ENCODE measurements around the gene GDF10.

The GDF10 gene

GRCh38 chr10:47288916-47289495 lies 11.0 kb upstream of the GDF10 start:
- TF ChIP-seq, protein P1, sequence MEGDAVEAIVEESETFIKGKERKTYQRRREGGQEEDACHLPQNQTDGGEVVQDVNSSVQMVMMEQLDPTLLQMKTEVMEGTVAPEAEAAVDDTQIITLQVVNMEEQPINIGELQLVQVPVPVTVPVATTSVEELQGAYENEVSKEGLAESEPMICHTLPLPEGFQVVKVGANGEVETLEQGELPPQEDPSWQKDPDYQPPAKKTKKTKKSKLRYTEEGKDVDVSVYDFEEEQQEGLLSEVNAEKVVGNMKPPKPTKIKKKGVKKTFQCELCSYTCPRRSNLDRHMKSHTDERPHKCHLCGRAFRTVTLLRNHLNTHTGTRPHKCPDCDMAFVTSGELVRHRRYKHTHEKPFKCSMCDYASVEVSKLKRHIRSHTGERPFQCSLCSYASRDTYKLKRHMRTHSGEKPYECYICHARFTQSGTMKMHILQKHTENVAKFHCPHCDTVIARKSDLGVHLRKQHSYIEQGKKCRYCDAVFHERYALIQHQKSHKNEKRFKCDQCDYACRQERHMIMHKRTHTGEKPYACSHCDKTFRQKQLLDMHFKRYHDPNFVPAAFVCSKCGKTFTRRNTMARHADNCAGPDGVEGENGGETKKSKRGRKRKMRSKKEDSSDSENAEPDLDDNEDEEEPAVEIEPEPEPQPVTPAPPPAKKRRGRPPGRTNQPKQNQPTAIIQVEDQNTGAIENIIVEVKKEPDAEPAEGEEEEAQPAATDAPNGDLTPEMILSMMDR (IDR thresholded peaks at IDR 0.05; ENCODE audit: low read depth, low read length, missing control alignments), result no peak
- no peak overlapping the region for H3K4me3 ChIP-seq (ENCODE audit: low read depth, low read length)
- no peak for DNase-seq (ENCODE audit: low read depth)

DNA sequence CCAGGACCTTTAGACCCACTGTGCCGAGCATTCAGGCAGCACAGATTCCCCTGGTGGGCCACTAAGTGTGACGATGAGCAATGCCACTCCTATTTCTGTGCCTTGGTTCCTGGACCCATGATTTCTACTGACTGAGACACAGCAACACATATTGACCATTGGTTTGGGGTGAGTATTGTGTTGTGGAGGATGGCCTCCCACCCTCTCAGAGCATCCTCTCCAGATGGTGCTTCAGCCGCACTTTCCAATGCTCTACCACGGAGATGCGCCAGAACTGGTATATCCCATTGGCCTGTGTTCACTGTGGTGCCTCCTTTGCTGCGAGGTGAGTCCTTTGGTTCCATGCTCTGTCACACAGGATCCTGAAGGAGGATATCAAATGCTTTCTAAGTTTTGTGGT lies 10.1 kb upstream of the GDF10 start:
- TF ChIP-seq, protein P1 (IDR thresholded peaks at IDR 0.05; ENCODE audit: low read depth, low read length, missing control alignments), result no peak
- no peak for DNase-seq (ENCODE audit: low read depth)
- H3K4me3 ChIP-seq (ENCODE audit: low read depth, low read length), result no peak overlapping the region

GRCh38 chr10:47290338-47290737 lies 9.7 kb upstream of the GDF10 start:
- no peak for DNase-seq (ENCODE audit: low read depth)
- H3K4me3 ChIP-seq (ENCODE audit: low read depth, low read length), result no peak overlapping the region
- TF ChIP-seq, protein P1 (IDR thresholded peaks at IDR 0.05; ENCODE audit: low read depth, low read length, missing control alignments), result no peak

GRCh38 chr10:47291682-47292081 lies 8.3 kb upstream of the GDF10 start:
- DNase-seq (ENCODE audit: low read depth), result no peak
- TF ChIP-seq, protein P1 (IDR thresholded peaks at IDR 0.05; ENCODE audit: low read depth, low read length, missing control alignments), result no peak

DNA sequence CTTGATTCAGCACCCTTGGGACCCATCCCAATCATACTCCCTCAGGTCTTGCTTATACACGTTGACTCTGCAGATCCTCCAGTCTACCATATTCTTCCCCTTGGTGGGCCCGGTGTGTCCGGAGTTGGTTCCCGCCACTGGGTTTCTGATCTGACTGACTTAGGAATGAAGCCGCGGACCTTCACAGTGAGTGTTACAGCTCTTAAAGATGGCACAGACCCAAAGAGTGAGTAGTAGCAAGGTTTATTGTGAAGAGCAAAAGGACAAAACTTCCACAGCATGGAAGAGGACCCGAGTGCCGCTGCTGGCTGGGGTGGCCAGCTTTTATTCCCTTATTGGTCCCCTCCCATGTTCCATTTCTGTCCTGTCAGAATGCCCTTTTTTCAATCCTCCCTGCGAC lies 5.9 kb upstream of the GDF10 start:
- TF ChIP-seq, protein P1 (IDR thresholded peaks at IDR 0.05; ENCODE audit: low read depth, low read length, missing control alignments), result no peak
- H3K4me3 ChIP-seq (ENCODE audit: low read depth, low read length), result no peak overlapping the region
- no peak for DNase-seq (ENCODE audit: low read depth)

More at GRCh38 chr10:47291682-47292081, 8.3 kb upstream of the GDF10 start:
- no peak overlapping the region for H3K4me3 ChIP-seq (ENCODE audit: low read depth, low read length)

- H3K4me3 ChIP-seq (ENCODE audit: low read depth, low read length), result no peak overlapping the region
- no peak for DNase-seq (ENCODE audit: low read depth)
- TF ChIP-seq, protein P1 (IDR thresholded peaks at IDR 0.05; ENCODE audit: low read depth, low read length, missing control alignments), result no peak
These were observed 5.5 kb upstream of the GDF10 start for GRCh38 chr10:47294501-47294900.

- TF ChIP-seq, protein P1 (IDR thresholded peaks at IDR 0.05; ENCODE audit: low read depth, low read length, missing control alignments), result no peak
- no peak overlapping the region for H3K4me3 ChIP-seq (ENCODE audit: low read depth, low read length)
These were observed 4.6 kb upstream of the GDF10 start for GRCh38 chr10:47295411-47295810.

More at GRCh38 chr10:47295411-47295810, 4.6 kb upstream of the GDF10 start:
- DNase-seq (ENCODE audit: low read depth), result no peak
